Osteoblast (primary cell): ENCODE results near the gene BTNL2. TPM values are rescaled to one million over a fixed set of nuclear protein-coding genes. Genes with fewer than 3 reads are reported as not detected.
"Not testable (repeated sequence)": the region's sequence is repeated elsewhere in the genome, so short reads cannot be mapped to it uniquely, and the experiment has no call there.

Experiments
- DNase-seq: peaks from one replicate; pipeline ENCODE4 v3.0.0; 2011; ENCODE audit warnings: low spot score, mixed read lengths; ENCODE audit not compliant: insufficient read length; ENCODE audit errors: missing footprints
- H2AFZ ChIP-seq: 2 replicates; pipeline ENCODE4 v1.6.0; 2011; ENCODE audit warnings: mild to moderate bottlenecking, low read length
- H3K27ac ChIP-seq: 2 replicates; pipeline ENCODE4 v1.5.1; 2011; ENCODE audit warnings: mild to moderate bottlenecking, low read depth, low read length, moderate library complexity
- H3K27me3 ChIP-seq: 2 replicates; pipeline ENCODE4 v1.6.0; 2012; ENCODE audit warnings: mild to moderate bottlenecking, control low read depth, inconsistent platforms, low read length, moderate library complexity; ENCODE audit not compliant: insufficient read depth
- H3K36me3 ChIP-seq: 2 replicates; pipeline ENCODE4 v1.5.1; 2011; ENCODE audit warnings: mild to moderate bottlenecking, low read length, control low read depth, moderate library complexity; ENCODE audit not compliant: insufficient read depth
- H3K4me1 ChIP-seq: 2 replicates; pipeline ENCODE4 v1.5.1; 2011; ENCODE audit warnings: mild to moderate bottlenecking, low read length, control low read depth, moderate library complexity; ENCODE audit not compliant: insufficient read depth
- H3K4me2 ChIP-seq: 2 replicates; pipeline ENCODE4 v1.6.0; 2011; ENCODE audit warnings: mild to moderate bottlenecking, low read length; ENCODE audit not compliant: insufficient read depth
- H3K4me3 ChIP-seq: fragments of 200-600 bp; sonication (generic); 3 replicates; pipeline ENCODE4 v1.5.1; 2012; ENCODE audit warnings: mild to moderate bottlenecking, low read length, inconsistent platforms; ENCODE audit not compliant: insufficient read depth
- H3K79me2 ChIP-seq: 2 replicates; pipeline ENCODE4 v1.6.0; 2012; ENCODE audit warnings: mild to moderate bottlenecking, low read length, control low read depth, inconsistent platforms; ENCODE audit not compliant: insufficient read depth
- H3K9me3 ChIP-seq: 2 replicates; pipeline ENCODE4 v1.5.1; 2011; ENCODE audit warnings: low read depth, low read length, control low read depth
- H4K20me1 ChIP-seq: 2 replicates; pipeline ENCODE4 v1.6.0; 2012; ENCODE audit warnings: mild to moderate bottlenecking, low read length, control low read depth; ENCODE audit not compliant: insufficient read depth
- total RNA-seq: library from RNA; depleted of rRNA; stranded (reverse); fragments of >200 nt; gene quantifications from 2 replicates; pipeline ENCODE4 v1.2.3, GENCODE V29; 2012
- TF ChIP-seq, protein P1 (sequence below): IDR thresholded peaks from 2 replicates; pipeline ENCODE4 v1.5.1; 2011; ENCODE audit warnings: mild to moderate bottlenecking, low read depth, low read length, moderate library complexity; ENCODE audit errors: extremely low read depth

The BTNL2 gene
- total RNA-seq, 1 donor, result not detected

DNA sequence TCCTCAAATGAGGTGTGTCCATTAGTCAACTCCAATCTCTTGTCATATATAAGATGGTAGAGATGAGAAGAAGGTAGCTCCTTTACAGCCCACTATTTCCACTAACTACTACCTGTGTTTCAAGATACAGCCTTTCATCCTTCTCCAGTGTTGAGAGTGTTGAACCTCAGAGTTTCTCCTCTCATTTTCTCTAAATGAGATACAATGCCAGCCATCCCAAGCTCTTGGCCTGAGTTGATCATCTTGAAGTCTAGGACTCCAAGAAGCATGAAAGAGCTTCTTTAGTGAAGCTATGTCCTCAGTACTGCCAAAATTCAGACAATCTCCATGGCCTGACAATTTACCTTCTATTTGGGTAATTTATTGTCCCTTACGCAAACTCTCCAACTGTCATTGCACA, 32.2 kb upstream of the BTNL2 start:
- Histone ChIP-seq H3K27me3 (peaks cover 3% of the 10 kb centered on the region), H3K79me2 (no peaks in the 10 kb centered on the region), H3K9me3 (no peaks in the 10 kb centered on the region), H2AFZ (no peak overlapping the region), H3K27ac (no peak overlapping the region), H3K4me1 (no peaks in the 10 kb centered on the region), H3K4me3 (no peak overlapping the region), H3K36me3 (no peaks in the 10 kb centered on the region), H4K20me1 (no peaks in the 10 kb centered on the region), H3K4me2 (no peak overlapping the region)
- TF ChIP-seq, protein P1, sequence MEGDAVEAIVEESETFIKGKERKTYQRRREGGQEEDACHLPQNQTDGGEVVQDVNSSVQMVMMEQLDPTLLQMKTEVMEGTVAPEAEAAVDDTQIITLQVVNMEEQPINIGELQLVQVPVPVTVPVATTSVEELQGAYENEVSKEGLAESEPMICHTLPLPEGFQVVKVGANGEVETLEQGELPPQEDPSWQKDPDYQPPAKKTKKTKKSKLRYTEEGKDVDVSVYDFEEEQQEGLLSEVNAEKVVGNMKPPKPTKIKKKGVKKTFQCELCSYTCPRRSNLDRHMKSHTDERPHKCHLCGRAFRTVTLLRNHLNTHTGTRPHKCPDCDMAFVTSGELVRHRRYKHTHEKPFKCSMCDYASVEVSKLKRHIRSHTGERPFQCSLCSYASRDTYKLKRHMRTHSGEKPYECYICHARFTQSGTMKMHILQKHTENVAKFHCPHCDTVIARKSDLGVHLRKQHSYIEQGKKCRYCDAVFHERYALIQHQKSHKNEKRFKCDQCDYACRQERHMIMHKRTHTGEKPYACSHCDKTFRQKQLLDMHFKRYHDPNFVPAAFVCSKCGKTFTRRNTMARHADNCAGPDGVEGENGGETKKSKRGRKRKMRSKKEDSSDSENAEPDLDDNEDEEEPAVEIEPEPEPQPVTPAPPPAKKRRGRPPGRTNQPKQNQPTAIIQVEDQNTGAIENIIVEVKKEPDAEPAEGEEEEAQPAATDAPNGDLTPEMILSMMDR, result no peak
- no peak for DNase-seq

DNA sequence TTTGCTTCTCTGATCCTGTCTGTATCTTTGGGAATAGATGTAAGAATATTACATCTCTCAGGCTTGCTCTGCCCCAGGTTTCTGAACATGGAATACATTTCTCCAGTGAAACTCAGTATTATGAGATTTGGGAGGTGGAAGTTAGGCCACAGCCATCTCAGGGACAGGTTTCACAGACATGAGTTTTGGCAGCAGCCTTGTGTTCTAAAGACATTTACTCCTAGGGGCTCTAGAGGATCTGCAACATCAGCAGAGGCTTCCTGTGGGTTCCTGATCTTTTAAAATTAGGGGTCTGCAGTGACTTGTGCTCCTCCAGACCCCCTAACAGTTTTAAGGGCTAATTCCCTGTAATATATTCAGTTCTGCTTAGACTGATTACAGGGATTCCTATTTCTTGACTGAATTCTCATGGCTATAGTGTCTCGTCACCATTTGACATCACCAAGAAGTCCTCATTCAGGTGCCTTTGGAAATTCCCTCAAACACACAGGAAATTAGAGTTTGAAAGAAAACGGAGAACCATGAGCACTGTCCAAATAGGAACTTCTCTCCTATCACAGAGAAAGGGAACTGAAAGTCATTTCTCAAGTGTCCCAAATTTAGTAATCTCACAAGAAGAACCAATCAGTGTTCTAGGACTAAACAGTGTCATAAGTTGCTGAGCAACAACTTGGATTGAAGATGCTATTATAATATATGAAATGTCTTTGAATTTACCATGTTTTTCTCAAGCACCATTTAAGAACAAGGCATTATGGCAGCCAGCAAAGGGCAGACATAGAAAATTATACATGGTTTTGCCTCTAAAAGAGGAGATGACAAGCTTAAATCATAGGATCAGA, 30.2 kb upstream of the BTNL2 start:
- Histone ChIP-seq H3K27me3 (peaks cover 3% of the 10 kb centered on the region), H3K4me3 (no peak overlapping the region), H4K20me1 (no peaks in the 10 kb centered on the region), H3K36me3 (no peaks in the 10 kb centered on the region), H3K4me2 (no peak overlapping the region), H3K9me3 (no peaks in the 10 kb centered on the region), H3K79me2 (no peaks in the 10 kb centered on the region), H2AFZ (no peak overlapping the region), H3K27ac (no peak overlapping the region), H3K4me1 (no peaks in the 10 kb centered on the region)
- DNase-seq, result peak; percentile 27
- TF ChIP-seq, protein P1, result no peak

DNA sequence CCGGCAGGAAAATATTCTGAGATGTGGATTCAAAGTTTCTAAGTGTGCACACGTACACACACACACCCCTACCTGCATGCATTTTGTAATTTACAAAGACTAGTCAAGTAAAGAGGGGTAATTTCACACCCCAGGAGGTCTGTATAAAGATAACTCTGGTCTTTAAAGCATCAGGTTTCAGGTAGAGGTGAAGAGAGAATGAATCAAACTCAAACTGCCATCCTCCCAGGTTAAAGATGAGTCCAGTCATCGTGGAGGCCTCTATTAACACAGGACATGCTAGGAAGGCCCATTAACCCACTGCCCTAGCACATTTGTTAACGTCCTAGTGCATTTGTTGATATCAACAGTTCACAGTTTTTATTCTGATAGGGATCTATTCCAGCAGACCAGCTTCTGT, 29.2 kb upstream of the BTNL2 start:
- H3K4me2 ChIP-seq, result no peak overlapping the region
- no peak overlapping the region for H3K27ac ChIP-seq
- no peaks in the 10 kb centered on the region for H3K79me2 ChIP-seq
- no peaks in the 10 kb centered on the region for H3K9me3 ChIP-seq
- no peak overlapping the region for H3K4me3 ChIP-seq
- no peak overlapping the region for H2AFZ ChIP-seq
- DNase-seq, result no peak
- TF ChIP-seq, protein P1, result no peak
- H3K27me3 ChIP-seq, result peaks cover 3% of the 10 kb centered on the region
- no peaks in the 10 kb centered on the region for H3K4me1 ChIP-seq
- H3K36me3 ChIP-seq, result no peaks in the 10 kb centered on the region
- no peaks in the 10 kb centered on the region for H4K20me1 ChIP-seq

DNA sequence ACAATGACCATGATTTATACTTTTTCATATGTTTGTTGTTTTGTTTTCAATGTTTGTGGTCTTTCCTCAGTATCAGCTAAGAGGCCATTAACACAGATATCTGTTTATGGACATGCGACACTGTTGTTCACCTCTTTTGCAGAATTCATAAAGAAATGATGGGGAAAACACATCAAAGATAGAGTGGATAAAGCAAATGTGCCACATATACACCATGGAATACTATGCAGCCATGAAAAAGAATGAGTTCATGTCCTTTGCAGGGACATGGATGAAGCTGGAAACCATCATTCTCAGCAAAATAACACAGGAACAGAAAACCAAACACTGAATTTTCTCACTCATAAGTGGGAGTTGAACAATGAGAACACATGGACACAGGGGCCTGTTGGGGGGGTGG, 27.0 kb upstream of the BTNL2 start:
- not testable (repeated sequence) for H4K20me1 ChIP-seq, H3K79me2 ChIP-seq, H3K4me2 ChIP-seq, H3K36me3 ChIP-seq, H3K4me1 ChIP-seq, H2AFZ ChIP-seq, DNase-seq, H3K27me3 ChIP-seq, H3K27ac ChIP-seq, H3K9me3 ChIP-seq, H3K4me3 ChIP-seq
